Right lobe of liver (tissue), 4 donors: ENCODE measurements around the gene ATP6V1F.

Experiments used
- POLR2A ChIP-seq: fragments of 450-650 bp; IDR thresholded peaks from one replicate; pipeline ENCODE4 v1.6.1; 2017; ENCODE audit warnings: antibody characterized with exemption, mild to moderate bottlenecking
- TF ChIP-seq, protein P1 (sequence below), 4 donors: fragments of 200-600 bp in 3 of 4; fragments of 450-650 bp in 1 of 4; IDR thresholded peaks; one replicate each; pipeline versions ENCODE4 v1.5.1 to v1.8.0; 2016 to 2022; ENCODE audit warnings: antibody characterized with exemption in 4 of 4, mild to moderate bottlenecking in 2 of 4
- donor health status: DM: no; HTN: no; CAD: no.
- donor health status: DM: no; HTN: no; CAD: no.
- donor health status: DM: no; HTN: yes; CAD: no.

GRCh38 chr7:128908750-128909624 lies 46.3 kb downstream of the ATP6V1F start:
- TF ChIP-seq, protein P1, sequence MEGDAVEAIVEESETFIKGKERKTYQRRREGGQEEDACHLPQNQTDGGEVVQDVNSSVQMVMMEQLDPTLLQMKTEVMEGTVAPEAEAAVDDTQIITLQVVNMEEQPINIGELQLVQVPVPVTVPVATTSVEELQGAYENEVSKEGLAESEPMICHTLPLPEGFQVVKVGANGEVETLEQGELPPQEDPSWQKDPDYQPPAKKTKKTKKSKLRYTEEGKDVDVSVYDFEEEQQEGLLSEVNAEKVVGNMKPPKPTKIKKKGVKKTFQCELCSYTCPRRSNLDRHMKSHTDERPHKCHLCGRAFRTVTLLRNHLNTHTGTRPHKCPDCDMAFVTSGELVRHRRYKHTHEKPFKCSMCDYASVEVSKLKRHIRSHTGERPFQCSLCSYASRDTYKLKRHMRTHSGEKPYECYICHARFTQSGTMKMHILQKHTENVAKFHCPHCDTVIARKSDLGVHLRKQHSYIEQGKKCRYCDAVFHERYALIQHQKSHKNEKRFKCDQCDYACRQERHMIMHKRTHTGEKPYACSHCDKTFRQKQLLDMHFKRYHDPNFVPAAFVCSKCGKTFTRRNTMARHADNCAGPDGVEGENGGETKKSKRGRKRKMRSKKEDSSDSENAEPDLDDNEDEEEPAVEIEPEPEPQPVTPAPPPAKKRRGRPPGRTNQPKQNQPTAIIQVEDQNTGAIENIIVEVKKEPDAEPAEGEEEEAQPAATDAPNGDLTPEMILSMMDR (IDR thresholded peaks at IDR 0.05), result no peak
- TF ChIP-seq POLR2A, result no peak
